ENCODE data around the gene TUBA1A. TPM values are rescaled to one million over a fixed set of nuclear protein-coding genes. Genes with fewer than 3 reads are reported as not detected.
"Not testable (repeated sequence)": the region's sequence is repeated elsewhere in the genome, so short reads cannot be mapped to it uniquely, and the experiment has no call there.

TUBA1A gene
- total RNA-seq, 1 donor from 2014 or later = 346 TPM

- intact Hi-C loops (cut with DNase I) = no loop called here
- ATAC-seq (no peak), DNase-seq (ENCODE audit: low spot score) (no peak)
These were observed 19.3 kb upstream of the TUBA1A start for GRCh38 chr12:49208146-49208545.

GRCh38 chr12:49206389-49206788 is 17.5 kb upstream of the TUBA1A start:
- DNase-seq (ENCODE audit: low spot score) (no peak), ATAC-seq (no peak)
- intact Hi-C loops (cut with DNase I) = no loop called here

GRCh38 chr12:49201595-49202295 is 12.9 kb upstream of the TUBA1A start:
- intact Hi-C loops (cut with DNase I) = no loop called here
- peak; percentile 53 for ATAC-seq
- DNase-seq (ENCODE audit: low spot score) = no peak

- peak; percentile 93 for ATAC-seq
- intact Hi-C loops (cut with DNase I) = no loop called here
- no peak for DNase-seq (ENCODE audit: low spot score)
These were observed 12.2 kb upstream of the TUBA1A start for GRCh38 chr12:49200919-49201594.

- ATAC-seq (no peak), DNase-seq (ENCODE audit: low spot score) (no peak)
- intact Hi-C loops (cut with DNase I) = no loop called here
These were observed 9.7 kb upstream of the TUBA1A start for GRCh38 chr12:49198431-49199155.

- intact Hi-C loops (cut with DNase I) = no loop called here
- no peak for ATAC-seq
- no peak for DNase-seq (ENCODE audit: low spot score)
These were observed 8.4 kb upstream of the TUBA1A start for GRCh38 chr12:49197256-49197655.

GRCh38 chr12:49195736-49196135 is 6.9 kb upstream of the TUBA1A start:
- DNase-seq (ENCODE audit: low spot score) = no peak
- peak; percentile 65 for ATAC-seq
- intact Hi-C loops (cut with DNase I) = no loop called here

GRCh38 chr12:49193746-49194145 is 4.9 kb upstream of the TUBA1A start:
- intact Hi-C loops (cut with DNase I) = loop anchor here (5.0 kb wide), 1 partner anchor 39 kb away; no protein-coding TSS in a partner anchor
- not testable (repeated sequence) for DNase-seq (ENCODE audit: low spot score); ATAC-seq

- intact Hi-C loops (cut with DNase I) = loop anchor here (5.0 kb wide), 1 partner anchor 41 kb away; no protein-coding TSS in a partner anchor
- ATAC-seq; DNase-seq (ENCODE audit: low spot score): not testable (repeated sequence)
These were observed 2.6 kb upstream of the TUBA1A start for GRCh38 chr12:49191498-49191897.

GRCh38 chr12:49190974-49191373 is 2.1 kb upstream of the TUBA1A start:
- intact Hi-C loops (cut with DNase I) = loop anchor here (5.0 kb wide), 1 partner anchor 41 kb away; no protein-coding TSS in a partner anchor
- ATAC-seq (no peak), DNase-seq (ENCODE audit: low spot score) (no peak)

- intact Hi-C loops (cut with DNase I) = loop anchor here (5.0 to 10.0 kb wide), 2 partner anchors 42 to 55 kb away; partner anchors contain the start of gene TUBA1B
- no peak for DNase-seq (ENCODE audit: low spot score)
- no peak for ATAC-seq
These were observed 1.1 kb upstream of the TUBA1A start for GRCh38 chr12:49189731-49190716.

GRCh38 chr12:49188201-49188915 is 522 bp downstream of the TUBA1A start:
- intact Hi-C loops (cut with DNase I) = loop anchor here (10.0 kb wide), 1 partner anchor 54 kb away; the partner anchor contains the start of gene TUBA1B
- ATAC-seq (peak; percentile 88), DNase-seq (ENCODE audit: low spot score) (peak; percentile 91)

GRCh38 chr12:49187184-49187583 is 1.7 kb downstream of the TUBA1A start:
- ATAC-seq (peak; percentile 63), DNase-seq (ENCODE audit: low spot score) (peak; percentile 76)
- intact Hi-C loops (cut with DNase I) = loop anchor here (10.0 kb wide), 1 partner anchor 52 kb away; the partner anchor contains the start of gene TUBA1B

- intact Hi-C loops (cut with DNase I) = loop anchor here (10.0 kb wide), 1 partner anchor 52 kb away; the partner anchor contains the start of gene TUBA1B
- not testable (repeated sequence) for DNase-seq (ENCODE audit: low spot score); ATAC-seq
These were observed 2.6 kb downstream of the TUBA1A start for GRCh38 chr12:49186307-49186706.

- intact Hi-C loops (cut with DNase I) = loop anchor here (10.0 kb wide), 1 partner anchor 50 kb away; the partner anchor contains the start of gene TUBA1B
- not testable (repeated sequence) for ATAC-seq; DNase-seq (ENCODE audit: low spot score)
These were observed 4.2 kb downstream of the TUBA1A start for GRCh38 chr12:49184697-49185096.

GRCh38 chr12:49183214-49183950 is 5.5 kb downstream of the TUBA1A start:
- not testable (repeated sequence) for DNase-seq (ENCODE audit: low spot score); ATAC-seq
- intact Hi-C loops (cut with DNase I) = loop anchor here (10.0 kb wide), 1 partner anchor 49 kb away; the partner anchor contains the start of gene TUBA1B

GRCh38 chr12:49174218-49174617 is 14.7 kb downstream of the TUBA1A start:
- DNase-seq (ENCODE audit: low spot score) = no peak
- intact Hi-C loops (cut with DNase I) = no loop called here
- no peak for ATAC-seq
